Testis (tissue), 2 donors: ENCODE measurements around the gene GCLM.

Source experiments
- CTCF ChIP-seq, 3 experiments: fragments of 450-650 bp in 2 of 3; fragments of 200-600 bp in 1 of 3; sonication (generic) in 1 of 3; IDR thresholded peaks; one replicate each; pipeline ENCODE4 v1.5.1; 2016 to 2019; ENCODE audit warnings: antibody characterized with exemption in 3 of 3, mild to moderate bottlenecking in 2 of 3, moderate library complexity in 1 of 3
- POLR2A ChIP-seq: fragments of 450-650 bp; IDR thresholded peaks from one replicate; pipeline ENCODE4 v1.6.1; 2017; ENCODE audit warnings: antibody characterized with exemption, mild to moderate bottlenecking, moderate library complexity

DNA sequence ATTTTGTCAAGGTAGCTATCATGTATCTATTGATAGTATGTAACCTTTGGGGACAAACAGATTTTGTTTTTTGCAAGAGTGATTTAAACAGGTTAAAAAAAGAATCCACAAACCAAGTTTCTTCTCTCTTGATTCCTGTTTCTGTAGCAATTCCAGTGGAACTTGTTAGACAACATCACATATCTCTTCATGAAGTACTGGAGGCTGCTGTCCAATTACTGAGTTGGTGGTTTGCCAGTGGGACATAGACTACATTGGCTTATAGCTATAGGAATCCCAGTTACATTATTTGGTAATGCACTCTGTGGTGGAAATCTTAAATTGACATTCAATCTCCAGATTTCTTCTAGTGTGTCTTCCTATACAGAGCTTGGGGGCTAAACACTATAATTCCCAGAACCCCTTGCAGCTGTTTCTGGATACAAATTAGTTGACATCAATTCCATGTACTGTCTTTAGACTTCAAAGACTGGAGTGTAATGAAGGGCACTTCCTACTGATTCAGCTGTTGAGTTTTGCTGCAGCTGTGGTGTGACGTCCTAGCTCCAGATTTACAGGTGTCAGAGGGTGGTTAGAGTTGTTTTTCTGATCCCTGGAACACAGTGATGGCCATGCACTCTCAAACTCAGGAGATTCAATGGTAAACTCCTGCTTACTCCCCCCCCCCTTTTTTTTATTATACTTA lies 29.4 kb upstream of the GCLM start:
- no peak for TF ChIP-seq CTCF (IDR thresholded peaks at IDR 0.05)
- TF ChIP-seq POLR2A: no peak
